Measurements from ENCODE around the gene C1orf141. TPM values are rescaled to one million over a fixed set of nuclear protein-coding genes. Genes with fewer than 3 reads are reported as not detected.
"Not testable (repeated sequence)": the region's sequence is repeated elsewhere in the genome, so short reads cannot be mapped to it uniquely, and the experiment has no call there.

C1orf141 gene
- polyA plus RNA-seq, 1 donor (not counting 4 experiments of a cell fraction or from before 2014, with no cell fraction given) = not detected

DNA sequence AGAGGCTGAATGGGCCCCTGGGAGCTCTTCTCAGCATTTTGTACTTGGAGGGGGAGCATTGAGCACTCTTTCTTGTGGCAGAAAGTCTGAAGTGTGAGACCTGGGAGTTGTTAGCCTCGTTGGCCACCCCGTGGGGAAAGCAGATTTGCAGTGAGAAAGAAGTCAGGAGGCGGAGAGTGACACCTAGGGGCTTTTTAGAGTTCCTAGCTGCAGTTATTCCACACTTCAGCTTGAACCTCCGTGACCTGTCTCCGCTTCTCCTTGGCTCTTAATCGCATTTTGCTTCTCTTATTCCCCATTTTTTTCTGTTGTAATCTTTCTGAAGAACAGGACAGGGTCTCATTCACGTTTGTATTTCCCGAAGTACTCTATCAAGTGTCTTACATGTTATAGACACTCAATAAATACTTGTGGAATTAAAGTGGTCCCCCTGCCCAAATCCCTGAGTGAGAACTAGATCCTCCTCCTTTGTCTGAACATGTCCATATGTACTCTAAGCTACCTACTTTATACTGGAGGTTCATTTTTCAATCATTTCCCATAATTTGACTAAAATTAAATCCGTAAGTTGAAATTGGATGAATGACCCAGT lies 14.5 kb upstream of the C1orf141 start:
- Histone ChIP-seq H3K36me3 (ENCODE audit: control insufficient read depth in 2 of 2, extremely low read depth in 1 of 2, insufficient read depth in 2 of 2, low read length in 2 of 2) (no peaks in the 10 kb centered on the region), H3K9me3 (ENCODE audit: control insufficient read depth, low read depth, low read length) (no peaks in the 10 kb centered on the region), H3K4me2 (ENCODE audit: control insufficient read depth, extremely low read depth, insufficient read depth, low read depth, low read length) (peak overlapping the region; percentile 32), H3K9ac (ENCODE audit: control insufficient read depth, extremely low read depth, insufficient read depth, low read length) (no peak overlapping the region), H4K20me1 (ENCODE audit: control insufficient read depth, extremely low read depth, insufficient read depth, low read length) (no peaks in the 10 kb centered on the region), H3K27me3 (ENCODE audit: control insufficient read depth, extremely low read depth, insufficient read depth, low read length) (no peaks in the 10 kb centered on the region), H3K79me2 (ENCODE audit: control insufficient read depth, insufficient read depth, low read length) (no peaks in the 10 kb centered on the region), H3K4me1 (ENCODE audit: control insufficient read depth, extremely low read depth, insufficient read depth, low read length) (peaks cover 18% of the 10 kb centered on the region), H2AFZ (ENCODE audit: control insufficient read depth, low read length) (peak overlapping the region; percentile 86), H3K27ac (ENCODE audit: control insufficient read depth, insufficient read depth, low read length) (no peak overlapping the region), H3K4me3 (ENCODE audit: control insufficient read depth in 2 of 3, extremely low read depth in 1 of 3, insufficient read depth in 2 of 3, low read depth in 1 of 3, low read length in 3 of 3) (no peak overlapping the region), H3K9me1 (ENCODE audit: control insufficient read depth, extremely low read depth, insufficient read depth, low read length) (no peaks in the 10 kb centered on the region)
- dilution Hi-C loops (cut with MboI; ENCODE audit: extremely low pct_ligation_motif_present, low sequenced_read_pairs) = no loop called here
- TF ChIP-seq, protein P1, sequence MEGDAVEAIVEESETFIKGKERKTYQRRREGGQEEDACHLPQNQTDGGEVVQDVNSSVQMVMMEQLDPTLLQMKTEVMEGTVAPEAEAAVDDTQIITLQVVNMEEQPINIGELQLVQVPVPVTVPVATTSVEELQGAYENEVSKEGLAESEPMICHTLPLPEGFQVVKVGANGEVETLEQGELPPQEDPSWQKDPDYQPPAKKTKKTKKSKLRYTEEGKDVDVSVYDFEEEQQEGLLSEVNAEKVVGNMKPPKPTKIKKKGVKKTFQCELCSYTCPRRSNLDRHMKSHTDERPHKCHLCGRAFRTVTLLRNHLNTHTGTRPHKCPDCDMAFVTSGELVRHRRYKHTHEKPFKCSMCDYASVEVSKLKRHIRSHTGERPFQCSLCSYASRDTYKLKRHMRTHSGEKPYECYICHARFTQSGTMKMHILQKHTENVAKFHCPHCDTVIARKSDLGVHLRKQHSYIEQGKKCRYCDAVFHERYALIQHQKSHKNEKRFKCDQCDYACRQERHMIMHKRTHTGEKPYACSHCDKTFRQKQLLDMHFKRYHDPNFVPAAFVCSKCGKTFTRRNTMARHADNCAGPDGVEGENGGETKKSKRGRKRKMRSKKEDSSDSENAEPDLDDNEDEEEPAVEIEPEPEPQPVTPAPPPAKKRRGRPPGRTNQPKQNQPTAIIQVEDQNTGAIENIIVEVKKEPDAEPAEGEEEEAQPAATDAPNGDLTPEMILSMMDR (optimal IDR thresholded peaks at IDR 0.05 in 1 of 3, IDR thresholded peaks at IDR 0.05 in 1 of 3, conservative IDR thresholded peaks at IDR 0.05 in 1 of 3; ENCODE audit: extremely low read depth in 1 of 3, insufficient read depth in 2 of 3, low read length in 3 of 3) = peak; percentile 81 to 87 (median 85)
- no peak for TF ChIP-seq EZH2 (IDR thresholded peaks at IDR 0.05; ENCODE audit: low read length)
- FAIRE-seq (peak; percentile 95), DNase-seq (ENCODE audit: low read depth, low spot score) (no peak)

DNA sequence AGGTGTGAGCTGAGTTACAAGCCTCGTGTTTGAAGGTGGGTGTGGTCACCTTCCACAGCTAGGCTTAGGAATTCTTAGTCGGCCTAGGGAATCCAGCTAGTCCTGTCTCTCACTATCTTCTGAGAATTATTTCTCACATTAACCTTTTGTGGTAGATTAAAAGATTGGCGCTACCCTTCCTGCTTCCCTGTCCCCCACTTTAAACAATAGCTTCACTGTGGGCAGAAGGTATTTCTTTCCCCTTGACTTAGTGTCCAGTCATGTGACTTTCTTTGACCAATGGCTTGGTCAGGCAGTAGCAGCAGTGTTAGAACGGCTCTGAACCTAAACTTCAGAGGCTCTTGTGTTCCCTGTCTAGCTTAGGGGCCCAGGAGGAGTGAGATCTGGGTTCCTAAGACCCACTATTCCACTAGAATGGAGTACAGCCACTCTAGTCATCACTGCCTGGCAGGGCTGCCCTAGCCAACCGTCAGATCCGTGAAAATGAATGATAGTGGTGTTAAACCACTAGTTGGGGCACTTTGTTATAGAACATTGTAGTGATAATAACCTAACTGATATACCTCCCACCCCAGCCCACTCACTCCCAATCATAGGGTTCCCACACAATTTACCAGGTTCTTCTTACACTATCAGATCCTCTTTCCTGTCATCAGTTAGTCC lies 13.9 kb upstream of the C1orf141 start:
- no peak for TF ChIP-seq EZH2 (IDR thresholded peaks at IDR 0.05; ENCODE audit: low read length)
- TF ChIP-seq, protein P1 (optimal IDR thresholded peaks at IDR 0.05 in 1 of 3, IDR thresholded peaks at IDR 0.05 in 1 of 3, conservative IDR thresholded peaks at IDR 0.05 in 1 of 3; ENCODE audit: extremely low read depth in 1 of 3, insufficient read depth in 2 of 3, low read length in 3 of 3) = no peak
- no peaks in the 10 kb centered on the region for H3K36me3 ChIP-seq (ENCODE audit: control insufficient read depth in 2 of 2, extremely low read depth in 1 of 2, insufficient read depth in 2 of 2, low read length in 2 of 2)
- H2AFZ ChIP-seq (ENCODE audit: control insufficient read depth, low read length) = peak overlapping the region; percentile 86
- no peaks in the 10 kb centered on the region for H3K9me1 ChIP-seq (ENCODE audit: control insufficient read depth, extremely low read depth, insufficient read depth, low read length)
- no peak overlapping the region for H3K4me3 ChIP-seq (ENCODE audit: control insufficient read depth in 2 of 3, extremely low read depth in 1 of 3, insufficient read depth in 2 of 3, low read depth in 1 of 3, low read length in 3 of 3)
- no peaks in the 10 kb centered on the region for H4K20me1 ChIP-seq (ENCODE audit: control insufficient read depth, extremely low read depth, insufficient read depth, low read length)
- FAIRE-seq = no peak
- no peak for DNase-seq (ENCODE audit: low read depth, low spot score)
- no peaks in the 10 kb centered on the region for H3K27me3 ChIP-seq (ENCODE audit: control insufficient read depth, extremely low read depth, insufficient read depth, low read length)
- dilution Hi-C loops (cut with MboI; ENCODE audit: extremely low pct_ligation_motif_present, low sequenced_read_pairs) = no loop called here
- no peak overlapping the region for H3K9ac ChIP-seq (ENCODE audit: control insufficient read depth, extremely low read depth, insufficient read depth, low read length)
- H3K9me3 ChIP-seq (ENCODE audit: control insufficient read depth, low read depth, low read length) = no peaks in the 10 kb centered on the region
- no peak overlapping the region for H3K27ac ChIP-seq (ENCODE audit: control insufficient read depth, insufficient read depth, low read length)
- H3K4me1 ChIP-seq (ENCODE audit: control insufficient read depth, extremely low read depth, insufficient read depth, low read length) = peaks cover 18% of the 10 kb centered on the region
- H3K79me2 ChIP-seq (ENCODE audit: control insufficient read depth, insufficient read depth, low read length) = no peaks in the 10 kb centered on the region
- H3K4me2 ChIP-seq (ENCODE audit: control insufficient read depth, extremely low read depth, insufficient read depth, low read depth, low read length) = peak overlapping the region; percentile 32

DNA sequence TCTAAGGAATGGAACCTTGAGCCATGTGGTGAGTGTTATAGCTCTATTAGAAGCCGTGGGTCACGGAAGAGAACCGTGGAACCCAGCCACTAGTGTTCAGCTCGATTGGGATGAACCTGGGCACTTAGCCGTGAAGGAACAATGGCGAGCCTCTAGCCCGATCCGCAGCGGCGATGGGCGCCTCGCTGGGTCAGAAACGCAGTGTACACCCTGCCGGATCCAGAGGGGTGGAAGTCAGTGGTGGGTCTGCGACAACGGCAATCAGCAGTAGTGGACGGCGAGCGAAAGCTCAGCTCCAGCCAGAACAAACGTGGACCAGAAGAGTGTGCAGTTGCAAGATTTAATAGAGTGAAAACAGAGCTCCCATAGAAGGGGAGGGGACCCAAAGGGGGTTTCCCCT lies 13.2 kb upstream of the C1orf141 start:
- DNase-seq (ENCODE audit: low read depth, low spot score); H3K4me2 ChIP-seq (ENCODE audit: control insufficient read depth, extremely low read depth, insufficient read depth, low read depth, low read length); H3K36me3 ChIP-seq (ENCODE audit: control insufficient read depth in 2 of 2, extremely low read depth in 1 of 2, insufficient read depth in 2 of 2, low read length in 2 of 2); H3K27ac ChIP-seq (ENCODE audit: control insufficient read depth, insufficient read depth, low read length); H3K9me1 ChIP-seq (ENCODE audit: control insufficient read depth, extremely low read depth, insufficient read depth, low read length); H2AFZ ChIP-seq (ENCODE audit: control insufficient read depth, low read length); H4K20me1 ChIP-seq (ENCODE audit: control insufficient read depth, extremely low read depth, insufficient read depth, low read length); H3K4me3 ChIP-seq (ENCODE audit: control insufficient read depth in 2 of 3, extremely low read depth in 1 of 3, insufficient read depth in 2 of 3, low read depth in 1 of 3, low read length in 3 of 3); FAIRE-seq; H3K9me3 ChIP-seq (ENCODE audit: control insufficient read depth, low read depth, low read length); H3K79me2 ChIP-seq (ENCODE audit: control insufficient read depth, insufficient read depth, low read length); H3K9ac ChIP-seq (ENCODE audit: control insufficient read depth, extremely low read depth, insufficient read depth, low read length); dilution Hi-C loops (cut with MboI; ENCODE audit: extremely low pct_ligation_motif_present, low sequenced_read_pairs); H3K27me3 ChIP-seq (ENCODE audit: control insufficient read depth, extremely low read depth, insufficient read depth, low read length): not testable (repeated sequence)
- peaks cover 18% of the 10 kb centered on the region for H3K4me1 ChIP-seq (ENCODE audit: control insufficient read depth, extremely low read depth, insufficient read depth, low read length)
